Natural killer cell (primary cell): Measurements from ENCODE around the gene IRAK1BP1. TPM values are rescaled to one million over a fixed set of nuclear protein-coding genes. Genes with fewer than 3 reads are reported as not detected.
"Not testable (repeated sequence)": the region's sequence is repeated elsewhere in the genome, so short reads cannot be mapped to it uniquely, and the experiment has no call there.

Source experiments
- ATAC-seq, 3 donors: fragments of 150-1000 bp in 2 of 3; fragments of 200-7000 bp in 1 of 3; cut with Tn5 transposase; 1 replicate in 1 of 3; 2 replicates in 2 of 3; pipeline ENCODE4 v1.10.0; 2021; ENCODE audit warnings: mild to moderate bottlenecking in 2 of 3, moderate library complexity in 2 of 3
- DNase-seq, 2 donors: peaks; one replicate each; pipeline versions ENCODE4 v3.0.0 to v3.0.0-alpha.2; 2013 to 2021; ENCODE audit warnings: mixed read lengths in 1 of 2
- H3K27ac ChIP-seq: one replicate; pipeline ENCODE4 v1.5.1; 2013; ENCODE audit warnings: mild to moderate bottlenecking, low read length
- H3K27me3 ChIP-seq: one replicate; pipeline ENCODE4 v1.6.1; 2013; ENCODE audit warnings: low read length; ENCODE audit not compliant: control insufficient read depth, insufficient read depth
- H3K36me3 ChIP-seq: one replicate; pipeline ENCODE4 v1.6.1; 2013; ENCODE audit warnings: low read length; ENCODE audit not compliant: control insufficient read depth, insufficient read depth
- H3K4me1 ChIP-seq: one replicate; pipeline ENCODE4 v1.6.1; 2013; ENCODE audit warnings: low read length; ENCODE audit not compliant: control insufficient read depth, insufficient read depth
- H3K4me3 ChIP-seq: one replicate; pipeline ENCODE4 v1.5.1; 2013; ENCODE audit warnings: low read length
- H3K9me3 ChIP-seq: one replicate; pipeline ENCODE4 v1.6.1; 2013; ENCODE audit warnings: low read length; ENCODE audit not compliant: control insufficient read depth, insufficient read depth
- H3K27ac Mint-ChIP-seq, 2 donors: one replicate each; pipeline ENCODE4 v1.8.0; 2022; ENCODE audit warnings: mild to moderate bottlenecking in 2 of 2, mixed read lengths in 2 of 2, moderate library complexity in 1 of 2
- H3K27me3 Mint-ChIP-seq, 2 donors: one replicate each; pipeline ENCODE4 v1.8.0; 2022; ENCODE audit warnings: low read depth in 2 of 2, mixed read lengths in 2 of 2
- H3K36me3 Mint-ChIP-seq: one replicate; pipeline ENCODE4 v1.8.0; 2022; ENCODE audit warnings: mixed read lengths
- H3K4me1 Mint-ChIP-seq, 2 donors: one replicate each; pipeline ENCODE4 v1.8.0; 2022; ENCODE audit warnings: mixed read lengths in 2 of 2
- H3K4me3 Mint-ChIP-seq: one replicate; pipeline ENCODE4 v1.8.0; 2022; ENCODE audit warnings: mild to moderate bottlenecking, moderate library complexity, mixed read lengths
- H3K9me3 Mint-ChIP-seq, 2 donors: one replicate each; pipeline ENCODE4 v1.8.0; 2022; ENCODE audit warnings: mixed read lengths in 2 of 2
- CTCF ChIP-seq: fragments of 200-600 bp; IDR thresholded peaks from one replicate; pipeline ENCODE4 v1.8.0; 2022; ENCODE audit warnings: antibody characterized with exemption
- WGBS: methylation state at CpG from one replicate; pipeline ENCODE4 v1.1.7; 2013; ENCODE audit warnings: missing lambda C conversion rate; ENCODE audit not compliant: insufficient coverage; 5-methylcytosine and 5-hydroxymethylcytosine counted together
- intact Hi-C: fragments of 100-400 bp; cut with micrococcal nuclease; formaldehyde crosslinking; loops from one replicate; pipeline ENCODE4 v1.14.2; 2022
- total RNA-seq, 4 donors: library from RNA; stranded (reverse); fragments of 120-200 nt in 1 of 4; gene quantifications; one replicate each; pipeline versions ENCODE4 v1.2.3 to v1.2.4, GENCODE V29; 2013 to 2022

Gene IRAK1BP1
- total RNA-seq, 3 donors from 2014 or later (not counting 1 experiment from before 2014, with no cell fraction given): 0.56 to 1.5 (median 1.5) TPM

- ATAC-seq (no peak), DNase-seq (no peak)
- no peaks in the 10 kb centered on the region for H3K4me1 ChIP-seq
- TF ChIP-seq CTCF: no peak
- Mint-ChIP-seq H3K4me1 (no peaks in the 10 kb centered on the region), H3K27me3 (peaks cover 2 to 11% of the 10 kb centered on the region in 2 donors), H3K4me3 (no peak overlapping the region), H3K9me3 (no peaks in the 10 kb centered on the region), H3K27ac (no peak overlapping the region), H3K36me3 (no peaks in the 10 kb centered on the region)
- intact Hi-C loops: no loop called here
- H3K4me3 ChIP-seq: no peak overlapping the region
- H3K9me3 ChIP-seq: no peaks in the 10 kb centered on the region
- no peaks in the 10 kb centered on the region for H3K27me3 ChIP-seq
- no peak overlapping the region for H3K27ac ChIP-seq
- H3K36me3 ChIP-seq: no peaks in the 10 kb centered on the region
Observed at GRCh38 chr6:78850621-78851020, 16.7 kb upstream of the IRAK1BP1 start.

- Histone ChIP-seq H3K4me1 (no peaks in the 10 kb centered on the region), H3K27me3 (no peaks in the 10 kb centered on the region), H3K9me3 (no peaks in the 10 kb centered on the region), H3K36me3 (no peaks in the 10 kb centered on the region), H3K4me3 (no peak overlapping the region), H3K27ac (no peak overlapping the region)
- H3K36me3 Mint-ChIP-seq: no peaks in the 10 kb centered on the region
- DNase-seq (no peak), ATAC-seq (no peak)
- no peak overlapping the region for H3K27ac Mint-ChIP-seq
- intact Hi-C loops: no loop called here
- peaks cover 0 to 2% of the 10 kb centered on the region in 2 donors for H3K9me3 Mint-ChIP-seq
- peaks cover 5 to 15% of the 10 kb centered on the region in 2 donors for H3K27me3 Mint-ChIP-seq
- TF ChIP-seq CTCF: no peak
- H3K4me1 Mint-ChIP-seq: no peaks in the 10 kb centered on the region
- no peak overlapping the region for H3K4me3 Mint-ChIP-seq
Observed at GRCh38 chr6:78851156-78851555, 16.2 kb upstream of the IRAK1BP1 start.

- H3K27me3 ChIP-seq: no peaks in the 10 kb centered on the region
- Mint-ChIP-seq H3K27ac (no peak overlapping the region), H3K9me3 (peaks cover 0 to 2% of the 10 kb centered on the region in 2 donors), H3K4me1 (no peaks in the 10 kb centered on the region), H3K36me3 (no peaks in the 10 kb centered on the region), H3K27me3 (peaks cover 3 to 15% of the 10 kb centered on the region in 2 donors), H3K4me3 (no peak overlapping the region)
- ATAC-seq (no peak), DNase-seq (no peak)
- TF ChIP-seq CTCF: no peak
- no peaks in the 10 kb centered on the region for H3K9me3 ChIP-seq
- WGBS: 95% methylated on average over 9 of the region's 9 CpGs
- H3K27ac ChIP-seq: no peak overlapping the region
- no peaks in the 10 kb centered on the region for H3K4me1 ChIP-seq
- no peak overlapping the region for H3K4me3 ChIP-seq
- no peaks in the 10 kb centered on the region for H3K36me3 ChIP-seq
- intact Hi-C loops: no loop called here
Observed at GRCh38 chr6:78854546-78854945, 12.8 kb upstream of the IRAK1BP1 start.

- H3K9me3 ChIP-seq, H3K27ac ChIP-seq, H3K4me1 Mint-ChIP-seq, H3K36me3 Mint-ChIP-seq, H3K27ac Mint-ChIP-seq, H3K36me3 ChIP-seq, ATAC-seq, H3K9me3 Mint-ChIP-seq, H3K4me3 ChIP-seq, DNase-seq, intact Hi-C loops, H3K27me3 ChIP-seq, H3K4me3 Mint-ChIP-seq, H3K4me1 ChIP-seq: not testable (repeated sequence)
- WGBS: 96% methylated on average over 6 of the region's 8 CpGs
- H3K27me3 Mint-ChIP-seq: peaks cover 3 to 15% of the 10 kb centered on the region in 2 donors
Observed at GRCh38 chr6:78858339-78858938, 8.9 kb upstream of the IRAK1BP1 start.
